NCI-H2171 treated with DMSO at 0.1 percent for 48 hours (cell line): Measurements from ENCODE around the gene TLCD2.
"Not testable (repeated sequence)": the region's sequence is repeated elsewhere in the genome, so short reads cannot be mapped to it uniquely, and the experiment has no call there.

ENCODE experiments used
- DNase-seq: peaks from one replicate; lab custom pipeline; 2025; lab: John Stamatoyannopoulos, UW

The TLCD2 gene

DNA sequence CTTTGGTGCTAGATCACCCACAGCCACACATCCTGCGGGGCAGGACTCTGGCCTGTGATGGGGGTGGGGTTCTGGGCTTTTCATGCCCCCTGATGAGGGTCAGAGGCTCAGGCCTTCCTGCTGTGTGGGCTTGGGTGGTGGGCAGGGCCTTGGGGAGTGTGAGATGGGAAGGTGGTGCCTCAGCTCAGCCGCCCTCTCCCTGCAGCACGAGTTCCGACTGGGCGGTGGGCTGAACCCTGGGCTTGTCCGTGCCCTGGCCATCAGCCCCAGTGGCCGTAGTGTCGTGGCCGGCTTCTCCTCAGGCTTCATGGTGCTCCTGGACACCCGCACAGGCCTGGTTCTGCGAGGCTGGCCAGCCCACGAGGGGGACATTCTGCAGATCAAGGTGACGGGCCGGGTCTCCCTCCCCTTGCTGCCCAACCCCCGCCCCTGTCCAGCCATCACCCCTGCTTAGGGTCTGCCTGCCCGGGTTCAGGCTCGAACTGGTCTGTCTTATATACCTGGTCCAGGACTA lies 25.7 kb upstream of the TLCD2 start:
- DNase-seq: no peak

DNA sequence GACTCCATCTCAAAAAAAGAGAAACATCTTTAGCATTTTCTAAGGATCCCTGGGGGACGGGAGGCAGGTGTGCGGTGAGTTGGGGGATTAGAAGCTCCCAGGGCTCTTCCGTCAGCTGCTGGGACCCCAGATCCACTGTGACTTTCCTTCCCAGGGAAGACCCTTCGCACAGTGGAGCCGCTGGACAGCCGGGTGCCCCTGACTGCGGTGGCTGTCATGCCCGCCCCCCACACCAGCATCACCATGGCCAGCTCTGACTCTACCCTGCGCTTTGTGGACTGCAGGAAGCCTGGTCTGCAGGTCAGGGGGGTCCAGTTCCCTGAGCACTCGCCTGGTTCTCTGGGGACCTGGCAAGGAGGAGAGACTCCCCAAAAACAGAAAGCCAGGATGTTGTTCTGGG lies 25.2 kb upstream of the TLCD2 start:
- no peak for DNase-seq

DNA sequence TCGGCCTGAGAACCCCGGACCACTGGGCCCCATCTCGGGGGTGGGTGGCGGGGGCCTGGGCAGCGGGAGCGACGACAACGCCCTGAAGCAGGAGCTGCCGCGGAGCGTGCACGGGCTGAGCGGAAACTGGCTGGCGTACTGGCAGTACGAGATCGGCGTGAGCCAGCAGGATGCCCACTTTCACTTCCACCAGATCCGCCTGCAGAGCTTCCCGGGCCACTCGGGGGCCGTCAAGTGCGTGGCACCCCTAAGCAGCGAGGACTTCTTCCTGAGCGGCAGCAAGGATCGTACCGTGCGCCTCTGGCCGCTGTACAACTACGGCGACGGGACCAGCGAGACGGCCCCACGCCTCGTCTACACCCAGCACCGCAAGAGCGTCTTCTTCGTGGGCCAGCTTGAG lies 23.6 kb upstream of the TLCD2 start:
- no peak for DNase-seq

DNA sequence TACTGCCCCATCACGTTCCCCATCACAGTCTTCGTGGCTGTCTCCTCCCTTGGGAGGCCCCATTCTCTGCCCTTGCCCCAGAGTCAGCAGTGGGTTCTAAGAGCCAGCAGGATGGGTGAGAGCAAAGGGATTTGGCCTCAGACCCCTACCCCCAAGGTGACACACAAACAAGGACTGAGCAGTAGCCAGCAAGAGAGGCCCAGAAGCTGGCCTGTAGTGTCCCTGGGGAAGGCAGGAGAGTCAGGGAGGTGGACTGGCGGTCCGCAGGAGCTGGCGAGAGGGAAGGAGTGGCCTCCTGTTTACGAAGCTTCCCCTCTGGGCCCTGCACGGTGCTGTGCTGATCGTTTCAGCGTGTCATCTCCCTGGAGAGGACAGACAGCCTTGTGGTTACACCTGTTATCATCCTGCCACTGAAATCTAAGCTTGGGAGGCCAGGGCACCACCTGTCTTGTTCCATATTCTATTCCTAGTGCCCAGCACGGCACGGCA lies 22.7 kb upstream of the TLCD2 start:
- peak; percentile 70 for DNase-seq

DNA sequence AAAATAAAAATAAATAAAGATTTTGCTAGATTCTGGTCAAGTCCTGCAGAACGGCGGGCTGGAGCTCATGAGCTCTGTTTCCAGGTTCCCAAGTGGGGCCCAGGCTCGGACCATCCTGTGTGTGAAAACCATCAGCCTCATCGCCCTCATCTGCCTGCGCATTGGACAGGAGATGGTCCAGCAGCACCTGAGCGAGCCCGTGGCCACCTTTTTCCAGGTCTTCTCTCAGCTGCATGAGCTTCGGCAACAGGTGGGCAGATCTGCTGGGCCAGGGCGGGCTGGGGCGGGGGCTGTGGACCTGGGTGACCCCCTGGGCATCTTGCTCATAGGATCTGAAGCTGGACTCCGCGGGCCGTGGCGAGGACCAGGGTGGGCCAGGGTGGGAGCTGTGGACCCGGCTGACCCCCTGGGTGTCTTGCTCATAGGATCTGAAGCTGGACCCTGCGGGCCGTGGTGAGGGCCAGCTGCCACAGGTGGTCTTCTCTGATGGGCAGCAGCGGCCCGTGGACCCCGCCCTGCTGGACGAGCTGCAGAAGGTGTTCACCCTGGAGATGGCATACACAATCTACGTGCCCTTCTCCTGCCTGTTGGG lies 22.2 kb upstream of the TLCD2 start:
- no peak for DNase-seq

DNA sequence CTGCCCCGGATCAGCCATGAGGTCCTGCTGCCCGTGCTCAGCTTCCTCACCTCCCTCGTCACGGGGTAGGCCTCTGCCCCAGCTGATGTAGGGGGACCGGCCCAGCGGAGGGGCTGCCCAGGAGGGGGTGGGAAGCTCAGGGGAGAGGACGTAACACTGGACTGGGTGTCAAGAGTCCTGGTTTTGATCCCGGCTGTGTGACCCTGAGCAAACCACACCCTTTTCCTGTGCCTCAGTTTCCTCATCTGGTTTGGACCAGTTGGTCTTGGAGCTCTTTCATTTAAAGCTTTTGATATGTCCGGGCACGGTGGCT lies 21.0 kb upstream of the TLCD2 start:
- no peak for DNase-seq

DNA sequence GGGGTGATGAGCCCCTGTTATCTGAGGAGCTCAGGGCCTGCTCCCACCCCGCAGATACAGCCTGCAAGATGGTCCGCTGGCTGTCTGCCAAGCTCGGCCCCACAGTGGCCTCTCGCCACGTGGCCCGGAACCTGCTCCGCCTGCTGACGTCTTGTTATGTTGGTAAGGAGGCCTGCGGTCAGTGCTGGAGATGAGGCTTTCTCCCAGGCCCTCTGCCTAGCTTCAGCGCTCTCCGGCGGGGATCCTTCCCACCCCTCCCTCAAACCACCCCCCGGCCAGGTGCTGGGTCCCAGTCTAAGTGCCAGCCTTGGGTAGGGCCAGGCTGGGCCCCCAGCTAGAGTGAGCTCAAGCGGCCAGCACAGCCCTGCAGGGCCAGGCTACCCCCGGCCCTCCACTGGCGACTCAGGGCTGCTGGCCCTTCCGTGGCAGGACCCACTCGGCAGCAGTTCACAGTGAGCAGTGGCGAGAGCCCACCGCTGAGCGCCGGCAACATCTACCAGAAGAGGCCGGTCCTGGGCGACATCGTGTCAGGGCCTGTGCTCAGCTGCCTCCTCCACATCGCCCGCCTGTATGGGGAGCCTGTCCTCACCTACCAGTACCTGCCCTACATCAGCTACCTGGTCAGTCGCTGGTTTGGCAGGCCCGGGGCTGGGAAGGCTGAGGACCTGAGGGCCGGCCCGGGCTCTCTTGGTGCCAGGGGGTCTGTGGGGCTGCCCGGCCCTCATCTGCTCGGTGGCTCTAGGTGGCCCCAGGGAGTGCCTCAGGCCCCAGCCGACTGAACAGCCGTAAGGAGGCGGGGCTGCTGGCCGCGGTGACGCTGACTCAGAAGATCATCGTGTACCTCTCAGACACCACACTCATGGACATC lies 20.4 kb upstream of the TLCD2 start:
- DNase-seq: no peak

DNA sequence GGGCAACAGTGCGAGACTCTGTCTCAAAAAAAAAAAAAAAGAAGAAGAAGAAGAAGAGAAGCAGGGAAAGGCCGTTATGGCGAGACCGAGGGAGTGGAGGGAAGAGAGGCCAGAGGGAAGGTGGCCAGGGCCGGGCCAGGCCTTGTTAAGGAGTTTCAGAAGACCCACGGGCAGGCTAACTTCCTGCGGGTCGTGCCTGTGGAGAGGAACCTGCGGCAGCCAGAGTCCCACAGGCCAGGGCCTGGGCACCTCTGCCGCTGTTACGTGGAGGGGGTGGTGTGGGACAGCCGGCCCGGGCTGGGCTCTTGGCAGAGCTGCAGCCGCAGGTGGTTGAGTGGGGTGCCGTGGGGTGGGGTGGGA lies 19.8 kb upstream of the TLCD2 start:
- no peak for DNase-seq

DNA sequence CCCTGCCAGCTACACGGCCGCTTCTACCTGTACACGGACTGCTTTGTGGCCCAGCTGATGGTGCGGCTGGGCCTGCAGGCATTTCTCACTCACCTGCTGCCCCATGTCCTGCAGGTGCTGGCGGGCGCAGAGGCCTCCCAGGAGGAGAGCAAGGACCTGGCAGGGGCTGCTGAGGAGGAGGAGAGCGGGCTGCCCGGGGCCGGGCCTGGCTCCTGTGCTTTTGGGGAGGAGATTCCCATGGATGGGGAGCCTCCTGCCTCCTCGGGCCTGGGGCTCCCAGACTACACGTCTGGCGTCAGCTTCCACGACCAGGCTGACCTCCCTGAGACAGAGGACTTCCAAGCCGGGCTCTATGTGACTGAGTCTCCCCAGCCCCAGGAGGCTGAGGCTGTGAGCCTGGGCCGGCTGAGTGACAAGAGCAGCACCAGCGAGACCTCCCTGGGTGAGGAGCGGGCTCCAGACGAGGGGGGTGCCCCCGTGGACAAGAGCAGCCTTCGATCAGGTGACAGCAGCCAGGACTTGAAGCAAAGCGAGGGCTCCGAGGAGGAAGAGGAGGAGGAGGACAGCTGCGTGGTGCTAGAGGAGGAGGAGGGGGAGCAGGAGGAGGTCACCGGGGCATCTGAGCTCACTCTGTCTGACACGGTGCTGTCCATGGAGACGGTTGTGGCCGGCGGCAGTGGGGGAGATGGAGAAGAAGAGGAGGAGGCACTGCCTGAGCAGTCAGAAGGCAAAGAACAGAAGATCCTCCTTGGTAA lies 17.9 kb upstream of the TLCD2 start:
- DNase-seq: no peak

DNA sequence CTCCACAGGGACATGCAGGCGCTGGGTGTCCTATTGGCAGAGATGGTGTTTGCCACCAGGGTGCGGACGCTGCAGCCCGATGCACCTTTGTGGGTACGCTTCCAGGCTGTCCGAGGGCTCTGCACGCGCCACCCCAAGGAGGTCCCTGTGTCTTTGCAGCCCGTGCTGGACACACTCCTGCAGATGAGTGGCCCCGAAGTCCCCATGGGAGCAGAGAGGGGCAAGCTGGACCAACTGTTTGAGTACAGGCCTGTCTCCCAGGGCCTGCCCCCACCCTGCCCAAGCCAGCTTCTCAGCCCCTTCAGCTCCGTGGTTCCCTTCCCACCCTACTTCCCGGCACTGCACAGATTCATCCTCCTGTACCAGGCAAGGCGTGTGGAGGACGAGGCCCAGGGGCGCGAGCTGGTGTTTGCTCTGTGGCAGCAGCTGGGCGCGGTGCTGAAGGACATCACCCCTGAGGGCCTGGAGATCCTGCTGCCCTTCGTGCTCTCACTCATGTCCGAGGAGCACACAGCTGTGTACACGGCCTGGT lies 17.1 kb upstream of the TLCD2 start:
- no peak for DNase-seq

DNA sequence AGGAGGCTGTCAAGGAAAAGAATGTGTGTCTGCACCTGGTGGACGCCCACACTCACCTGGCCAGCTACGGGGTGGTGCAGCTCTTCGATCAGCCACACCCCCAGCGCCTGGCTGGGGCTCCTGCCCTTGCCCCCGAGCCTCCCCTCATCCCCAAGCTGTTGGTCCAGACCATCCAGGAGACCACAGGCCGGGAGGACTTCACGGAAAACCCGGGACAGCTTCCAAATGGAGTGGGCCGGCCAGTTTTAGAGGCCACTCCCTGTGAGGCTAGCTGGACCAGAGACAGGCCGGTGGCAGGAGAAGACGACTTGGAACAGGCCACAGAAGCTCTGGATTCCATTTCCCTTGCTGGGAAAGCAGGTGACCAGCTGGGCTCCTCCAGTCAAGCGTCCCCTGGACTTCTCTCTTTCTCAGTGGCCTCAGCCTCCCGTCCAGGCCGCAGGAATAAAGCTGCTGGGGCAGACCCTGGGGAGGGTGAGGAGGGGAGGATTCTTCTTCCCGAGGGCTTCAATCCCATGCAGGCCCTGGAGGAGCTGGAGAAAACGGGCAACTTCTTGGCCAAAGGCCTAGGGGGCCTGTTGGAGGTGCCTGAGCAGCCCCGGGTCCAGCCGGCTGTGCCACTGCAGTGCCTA lies 16.6 kb upstream of the TLCD2 start:
- no peak for DNase-seq

DNA sequence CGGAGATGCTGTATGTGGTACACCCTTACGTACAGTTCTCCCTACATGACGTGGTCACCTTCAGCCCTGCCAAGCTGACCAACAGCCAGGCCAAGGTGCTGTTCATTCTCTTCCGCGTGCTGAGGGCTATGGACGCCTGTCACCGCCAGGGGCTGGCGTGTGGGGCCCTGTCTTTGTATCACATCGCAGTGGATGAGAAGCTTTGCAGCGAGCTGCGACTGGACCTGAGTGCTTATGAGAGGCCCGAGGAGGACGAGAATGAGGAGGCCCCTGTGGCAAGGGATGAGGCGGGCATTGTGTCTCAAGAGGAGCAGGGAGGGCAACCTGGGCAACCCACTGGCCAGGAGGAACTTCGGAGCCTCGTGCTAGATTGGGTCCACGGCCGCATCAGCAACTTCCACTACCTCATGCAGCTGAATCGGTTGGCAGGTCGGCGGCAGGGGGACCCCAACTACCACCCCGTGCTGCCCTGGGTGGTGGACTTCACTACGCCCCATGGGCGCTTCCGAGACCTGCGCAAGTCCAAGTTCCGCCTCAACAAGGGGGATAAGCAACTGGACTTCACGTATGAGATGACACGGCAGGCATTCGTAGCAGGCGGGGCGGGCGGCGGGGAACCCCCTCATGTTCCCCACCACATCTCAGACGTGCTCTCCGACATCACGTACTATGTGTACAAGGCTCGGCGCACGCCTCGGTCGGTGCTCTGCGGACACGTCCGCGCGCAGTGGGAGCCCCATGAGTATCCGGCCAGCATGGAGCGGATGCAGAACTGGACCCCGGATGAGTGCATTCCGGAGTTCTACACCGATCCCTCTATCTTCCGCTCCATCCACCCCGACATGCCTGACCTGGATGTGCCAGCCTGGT lies 15.7 kb upstream of the TLCD2 start:
- DNase-seq: no peak

DNA sequence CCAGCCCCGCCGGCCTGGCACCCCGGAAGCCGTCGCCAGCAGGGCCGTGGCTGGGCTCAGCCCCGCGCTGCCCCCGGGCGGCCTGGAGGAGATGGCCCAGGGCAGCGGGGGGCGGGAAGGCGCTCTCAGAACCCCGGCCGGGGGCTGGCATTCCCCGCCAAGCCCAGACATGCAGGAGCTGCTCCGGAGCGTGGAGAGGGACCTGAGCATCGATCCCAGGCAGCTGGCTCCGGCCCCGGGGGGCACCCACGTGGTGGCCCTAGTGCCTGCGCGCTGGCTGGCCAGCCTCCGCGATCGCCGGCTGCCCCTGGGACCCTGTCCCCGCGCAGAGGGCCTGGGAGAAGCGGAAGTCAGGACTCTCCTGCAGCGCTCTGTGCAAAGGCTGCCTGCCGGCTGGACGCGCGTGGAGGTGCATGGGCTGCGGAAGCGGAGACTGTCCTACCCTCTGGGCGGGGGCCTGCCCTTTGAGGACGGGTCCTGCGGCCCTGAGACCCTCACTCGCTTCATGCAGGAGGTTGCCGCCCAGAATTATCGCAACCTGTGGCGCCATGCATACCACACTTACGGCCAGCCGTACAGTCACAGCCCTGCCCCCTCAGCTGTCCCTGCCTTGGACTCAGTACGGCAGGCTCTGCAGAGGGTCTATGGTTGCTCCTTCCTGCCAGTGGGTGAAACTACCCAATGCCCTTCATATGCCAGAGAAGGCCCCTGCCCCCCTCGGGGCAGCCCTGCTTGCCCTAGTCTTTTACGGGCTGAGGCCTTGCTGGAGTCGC lies 14.9 kb upstream of the TLCD2 start:
- DNase-seq: peak; percentile 63

DNA sequence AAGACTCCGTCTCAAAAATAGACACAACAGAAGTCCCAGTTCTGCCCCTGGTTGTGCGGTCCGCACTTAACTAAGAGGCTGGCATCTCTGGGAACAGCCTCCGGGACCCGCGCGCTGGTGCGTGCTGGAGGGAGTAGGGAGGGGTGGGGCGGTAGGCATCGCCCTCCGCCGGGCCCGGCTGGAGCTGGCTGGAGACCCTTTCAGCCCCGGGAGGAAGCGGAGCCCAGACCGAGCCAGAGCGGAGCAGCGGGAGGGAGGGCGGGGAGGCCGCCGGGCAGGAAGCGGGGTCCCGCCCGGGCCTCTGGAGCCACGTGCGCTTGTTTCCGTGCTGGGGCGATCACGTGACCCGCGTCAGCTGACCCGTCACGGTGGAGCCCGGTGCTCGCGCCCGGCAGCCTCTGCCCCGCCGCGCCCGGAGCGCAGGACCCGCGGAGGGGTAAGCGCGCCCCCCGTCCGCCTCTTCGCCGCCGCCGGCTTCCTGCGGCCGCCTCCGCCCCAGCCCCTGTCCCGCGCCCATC lies 14.2 kb upstream of the TLCD2 start, which contains the start of gene WDR81:
TSS of gene WDR81 (plus strand) at position 354 of the 518 bp plus-strand sequence. CDS start 256 bp downstream, outside the sequence.
- peak; percentile 94 for DNase-seq

DNA sequence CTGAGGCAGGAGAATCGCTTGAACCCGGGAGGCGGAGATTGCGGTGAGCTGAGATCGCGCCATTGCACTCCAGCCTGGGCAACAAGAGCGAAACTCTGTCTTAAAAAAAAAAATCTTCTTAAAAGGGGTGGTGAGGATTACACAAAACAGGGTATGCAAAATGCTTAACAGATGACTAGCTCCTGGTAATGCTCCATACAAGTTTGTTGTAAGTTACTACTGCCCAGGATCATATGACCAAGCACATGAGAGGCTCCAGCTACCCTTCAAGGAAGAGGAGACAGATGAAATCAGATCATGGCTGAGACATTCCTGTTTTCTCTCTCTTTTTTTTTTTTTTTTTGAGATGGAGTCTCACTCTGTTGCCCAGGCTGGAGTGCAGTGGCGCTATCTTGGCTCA lies 11.8 kb upstream of the TLCD2 start:
- DNase-seq: not testable (repeated sequence)

DNA sequence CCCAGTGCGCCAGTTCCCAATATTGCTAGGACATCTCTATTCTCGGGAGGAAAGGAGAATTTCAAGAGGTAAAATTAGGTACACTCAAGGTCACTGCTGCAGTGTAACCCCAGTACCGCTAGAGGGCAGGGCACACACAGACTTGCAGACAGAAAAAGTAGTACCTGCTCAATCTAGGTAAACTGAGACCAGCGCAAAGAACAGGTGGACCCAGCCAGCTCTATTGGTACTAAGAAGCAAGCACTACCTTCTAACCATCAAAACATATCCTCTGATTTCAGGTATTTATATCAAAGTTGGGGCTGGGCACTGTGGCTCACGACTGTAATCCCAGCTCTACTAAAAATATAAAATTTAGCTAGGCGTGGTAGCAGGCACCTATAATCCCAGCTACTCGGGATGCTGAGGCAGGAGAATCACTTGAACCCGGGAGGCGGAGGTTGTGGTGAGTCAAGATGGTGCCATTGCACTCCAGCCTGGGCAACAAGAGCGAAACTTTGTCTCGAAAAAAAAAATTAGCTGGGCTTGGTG lies 10.7 kb upstream of the TLCD2 start:
- DNase-seq: peak; percentile 87

DNA sequence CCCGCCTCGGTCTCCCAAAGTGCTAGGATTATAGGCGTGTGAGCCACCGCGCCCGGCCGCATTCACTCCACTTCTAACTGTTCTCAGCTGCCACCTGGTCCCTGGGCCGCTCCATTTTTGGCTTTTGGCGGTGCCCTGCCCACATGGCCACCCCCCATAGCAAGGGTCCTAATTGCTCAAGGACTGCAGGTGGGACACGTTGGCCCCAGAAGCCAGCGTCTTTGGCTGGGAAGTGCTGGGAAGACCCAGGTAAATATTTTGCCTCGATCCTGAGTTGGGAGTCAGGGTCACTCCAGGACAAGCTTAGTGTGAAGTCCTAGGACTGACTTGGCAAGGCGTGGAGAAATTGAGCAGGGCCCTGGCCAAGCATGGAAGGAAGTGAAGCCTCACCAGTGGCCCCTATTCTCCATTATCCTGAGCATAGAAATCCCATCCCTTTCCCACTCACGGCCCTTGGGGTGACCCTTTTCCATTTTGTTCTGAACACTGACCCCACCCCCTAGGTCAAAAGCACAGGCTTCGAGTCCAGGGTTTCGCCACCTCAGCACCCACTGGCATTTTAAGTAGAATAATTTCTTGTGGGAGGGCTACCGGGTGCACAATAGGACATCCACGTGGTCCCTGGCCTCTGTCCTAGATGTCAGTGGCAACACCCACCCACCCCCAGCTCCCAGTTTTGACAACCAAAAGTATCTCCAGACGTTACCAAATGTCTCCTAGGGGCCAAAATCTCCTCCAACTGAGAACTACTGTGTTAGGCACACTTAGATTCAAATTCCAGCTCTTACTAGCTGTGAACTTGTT lies 8.4 kb upstream of the TLCD2 start:
- no peak for DNase-seq

DNA sequence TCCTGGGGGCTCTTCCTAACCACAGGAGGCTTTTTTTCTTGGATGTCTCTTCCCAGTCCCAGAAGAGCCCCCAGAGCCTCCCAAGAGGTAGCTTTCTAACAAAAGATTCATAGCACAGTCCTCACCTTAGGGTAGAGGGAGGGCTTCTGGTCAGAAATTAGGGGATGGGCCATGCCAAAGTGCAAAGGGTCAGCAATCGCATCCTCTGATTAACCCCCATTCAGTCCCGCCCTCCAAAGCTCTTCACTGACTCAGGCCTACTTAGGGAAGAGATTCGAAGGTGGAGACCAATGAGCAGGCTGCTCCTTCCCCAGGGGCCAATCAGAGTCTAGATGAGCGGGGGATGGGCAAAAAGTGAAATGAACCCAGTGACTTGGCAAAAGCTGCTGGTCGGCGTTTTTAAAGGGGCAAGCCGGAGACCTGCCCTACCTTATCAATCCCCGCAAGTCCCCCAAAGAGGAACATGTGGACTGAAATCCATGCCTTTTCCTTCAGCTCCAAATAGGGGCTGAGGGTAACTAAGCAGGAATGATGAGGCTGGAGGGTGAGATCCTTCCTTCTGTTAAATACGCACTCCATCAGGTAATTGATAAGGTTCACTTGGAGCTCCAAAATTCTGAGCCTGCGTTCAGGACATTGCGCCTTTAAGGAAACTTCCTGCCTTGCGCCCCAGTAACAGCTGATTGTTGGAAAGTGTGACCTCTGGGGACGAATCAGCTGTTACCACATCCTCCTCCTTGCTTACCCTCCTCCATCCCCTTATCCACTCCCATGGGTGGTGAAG lies 6.9 kb upstream of the TLCD2 start:
- peak; percentile 100 for DNase-seq
